ENCODE data around the gene ELAPOR2.

DNA sequence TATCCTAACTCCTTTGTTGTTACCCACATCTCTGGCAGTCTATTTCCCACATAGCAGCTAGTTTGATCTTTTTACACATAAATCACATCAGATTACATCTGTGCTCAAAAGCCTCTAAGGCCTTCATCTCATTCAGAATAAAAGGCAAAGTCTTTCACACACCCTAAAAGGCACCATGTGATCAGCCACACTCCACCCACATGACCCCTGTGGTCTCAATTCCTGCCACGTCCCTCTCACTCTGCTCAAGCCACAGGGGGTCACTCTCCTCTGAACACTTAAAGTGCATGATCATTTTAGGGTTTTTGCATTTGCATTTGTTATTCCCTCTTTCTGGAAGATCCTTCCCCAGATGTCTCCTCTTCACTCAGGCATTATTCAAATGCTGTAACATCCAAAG is 30.8 kb downstream of the ELAPOR2 start:
- TF ChIP-seq, protein P1, sequence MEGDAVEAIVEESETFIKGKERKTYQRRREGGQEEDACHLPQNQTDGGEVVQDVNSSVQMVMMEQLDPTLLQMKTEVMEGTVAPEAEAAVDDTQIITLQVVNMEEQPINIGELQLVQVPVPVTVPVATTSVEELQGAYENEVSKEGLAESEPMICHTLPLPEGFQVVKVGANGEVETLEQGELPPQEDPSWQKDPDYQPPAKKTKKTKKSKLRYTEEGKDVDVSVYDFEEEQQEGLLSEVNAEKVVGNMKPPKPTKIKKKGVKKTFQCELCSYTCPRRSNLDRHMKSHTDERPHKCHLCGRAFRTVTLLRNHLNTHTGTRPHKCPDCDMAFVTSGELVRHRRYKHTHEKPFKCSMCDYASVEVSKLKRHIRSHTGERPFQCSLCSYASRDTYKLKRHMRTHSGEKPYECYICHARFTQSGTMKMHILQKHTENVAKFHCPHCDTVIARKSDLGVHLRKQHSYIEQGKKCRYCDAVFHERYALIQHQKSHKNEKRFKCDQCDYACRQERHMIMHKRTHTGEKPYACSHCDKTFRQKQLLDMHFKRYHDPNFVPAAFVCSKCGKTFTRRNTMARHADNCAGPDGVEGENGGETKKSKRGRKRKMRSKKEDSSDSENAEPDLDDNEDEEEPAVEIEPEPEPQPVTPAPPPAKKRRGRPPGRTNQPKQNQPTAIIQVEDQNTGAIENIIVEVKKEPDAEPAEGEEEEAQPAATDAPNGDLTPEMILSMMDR (IDR thresholded peaks at IDR 0.05; ENCODE audit: borderline replicate concordance, extremely low read depth, low read length, poor library complexity, severe bottlenecking), result no peak
- no peak for TF ChIP-seq EZH2 (IDR thresholded peaks at IDR 0.05; ENCODE audit: borderline replicate concordance, low read depth, low read length, severe bottlenecking)
